Endodermal cell (in vitro differentiated cells): ENCODE measurements around the gene TTC34. TPM values are rescaled to one million over a fixed set of nuclear protein-coding genes. Genes with fewer than 3 reads are reported as not detected.

Experiments used
- DNase-seq: peaks from one replicate; pipeline ENCODE4 v3.0.0-alpha.2; 2017
- H3K27ac ChIP-seq: 2 replicates; pipeline ENCODE4 v1.5.1; 2013; ENCODE audit warnings: mild to moderate bottlenecking, low read depth, low read length, moderate library complexity
- H3K27me3 ChIP-seq: 2 replicates; pipeline ENCODE4 v1.6.1; 2013; ENCODE audit warnings: mild to moderate bottlenecking, low read length, moderate library complexity; ENCODE audit not compliant: insufficient read depth, control insufficient read depth, poor library complexity, severe bottlenecking
- H3K36me3 ChIP-seq: 2 replicates; pipeline ENCODE4 v1.7.0; 2013; ENCODE audit warnings: mild to moderate bottlenecking, low read length, moderate library complexity; ENCODE audit not compliant: control insufficient read depth, insufficient read depth
- H3K4me1 ChIP-seq: one replicate; pipeline ENCODE4 v1.7.0; 2013; ENCODE audit warnings: low read length; ENCODE audit not compliant: control insufficient read depth, insufficient read depth
- H3K4me3 ChIP-seq: 2 replicates; pipeline ENCODE4 v1.5.1; 2013; ENCODE audit warnings: mild to moderate bottlenecking, low read length, moderate library complexity
- H3K9ac ChIP-seq: 2 replicates; pipeline ENCODE4 v1.6.1; 2013; ENCODE audit warnings: mild to moderate bottlenecking, low read length, moderate library complexity; ENCODE audit not compliant: poor library complexity, severe bottlenecking; ENCODE audit errors: extremely low read depth
- H3K9me3 ChIP-seq: 2 replicates; pipeline ENCODE4 v1.6.1; 2013; ENCODE audit warnings: mild to moderate bottlenecking, low read length, moderate library complexity; ENCODE audit not compliant: control insufficient read depth
- H3K27ac Mint-ChIP-seq: 2 replicates; pipeline ENCODE4 v1.8.0; 2020; ENCODE audit warnings: mixed read lengths
- H3K27me3 Mint-ChIP-seq: 2 replicates; pipeline ENCODE4 v1.8.0; 2021; ENCODE audit warnings: mild to moderate bottlenecking, mixed read lengths; ENCODE audit not compliant: insufficient read depth
- H3K36me3 Mint-ChIP-seq: 2 replicates; pipeline ENCODE4 v1.8.0; 2020; ENCODE audit warnings: low read depth, mixed read lengths
- H3K4me1 Mint-ChIP-seq: 2 replicates; pipeline ENCODE4 v1.8.0; 2020; ENCODE audit warnings: mixed read lengths
- H3K4me3 Mint-ChIP-seq: 2 replicates; pipeline ENCODE4 v1.8.0; 2020; ENCODE audit warnings: mild to moderate bottlenecking, moderate library complexity, mixed read lengths
- H3K9me3 Mint-ChIP-seq: 2 replicates; pipeline ENCODE4 v1.8.0; 2020; ENCODE audit warnings: mild to moderate bottlenecking, mixed read lengths
- WGBS, 2 experiments: methylation state at CpG; one replicate each; pipeline versions ENCODE4 v1.1.5 to v1.1.7; 2013; ENCODE audit warnings: missing lambda C conversion rate in 2 of 2, mixed read lengths in 1 of 2; ENCODE audit not compliant: insufficient coverage in 1 of 2, insufficient read length in 1 of 2; 5-methylcytosine and 5-hydroxymethylcytosine counted together
- total RNA-seq, 2 donors: library from RNA; stranded (reverse); fragmentation: NEBNext Ultra II Directional in 1 of 2; extraction: Animal tissue kit (Norgen Biotek cat#: 25700) in 1 of 2; gene quantifications; 2 replicates in 1 of 2; 3 replicates in 1 of 2; pipeline ENCODE4 v1.2.1, GENCODE V29; 2021
- TF ChIP-seq, protein P1 (sequence below): fragments of 200-600 bp; sonication (generic); conservative IDR thresholded peaks from 2 replicates; pipeline ENCODE4 v1.5.0; 2021; ENCODE audit warnings: antibody characterized with exemption, mild to moderate bottlenecking

TTC34 gene
- total RNA-seq, 2 donors from 2014 or later = 2.4 to 3.1 TPM

DNA sequence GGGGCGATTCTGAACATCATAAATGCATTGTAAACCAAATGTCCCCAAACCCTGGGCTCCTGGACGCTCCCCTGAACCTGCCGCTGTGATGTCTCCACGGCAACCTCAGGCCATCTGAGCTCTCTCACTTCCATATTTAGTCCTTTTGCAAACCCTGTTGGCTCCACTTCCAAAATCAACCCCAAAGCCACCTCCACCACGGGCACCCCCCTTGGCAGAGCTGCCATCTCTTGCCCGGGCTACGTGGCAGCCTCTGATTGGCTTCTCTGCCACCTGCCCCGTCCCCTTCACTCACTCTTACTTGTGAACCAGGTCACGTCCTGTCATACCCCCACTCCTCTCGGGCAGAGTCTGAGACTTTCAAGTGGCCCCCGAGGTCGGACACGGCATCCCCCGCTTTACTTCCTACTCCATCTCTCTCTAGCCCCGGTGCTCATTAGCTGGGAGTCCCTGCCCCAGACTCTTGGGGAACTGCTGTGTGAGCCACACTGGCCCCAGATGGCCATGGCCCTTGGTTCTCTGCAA is 199.1 kb downstream of the TTC34 start:
- Histone ChIP-seq H3K4me1 (no peaks in the 10 kb centered on the region), H3K27me3 (no peaks in the 10 kb centered on the region), H3K36me3 (no peaks in the 10 kb centered on the region), H3K9ac (no peak overlapping the region), H3K4me3 (no peak overlapping the region), H3K9me3 (no peaks in the 10 kb centered on the region), H3K27ac (no peak overlapping the region)
- H3K27ac Mint-ChIP-seq = no peak overlapping the region
- peaks cover under 1% of the 10 kb centered on the region for H3K4me1 Mint-ChIP-seq
- H3K36me3 Mint-ChIP-seq = no peaks in the 10 kb centered on the region
- no peak overlapping the region for H3K4me3 Mint-ChIP-seq
- peaks cover 7% of the 10 kb centered on the region for H3K9me3 Mint-ChIP-seq
- WGBS, 2 experiments = 83 to 86% methylated on average over 11 to 15 of the region's 15 CpGs
- peak; percentile 35 for DNase-seq
- peaks cover 2% of the 10 kb centered on the region for H3K27me3 Mint-ChIP-seq
- TF ChIP-seq, protein P1, sequence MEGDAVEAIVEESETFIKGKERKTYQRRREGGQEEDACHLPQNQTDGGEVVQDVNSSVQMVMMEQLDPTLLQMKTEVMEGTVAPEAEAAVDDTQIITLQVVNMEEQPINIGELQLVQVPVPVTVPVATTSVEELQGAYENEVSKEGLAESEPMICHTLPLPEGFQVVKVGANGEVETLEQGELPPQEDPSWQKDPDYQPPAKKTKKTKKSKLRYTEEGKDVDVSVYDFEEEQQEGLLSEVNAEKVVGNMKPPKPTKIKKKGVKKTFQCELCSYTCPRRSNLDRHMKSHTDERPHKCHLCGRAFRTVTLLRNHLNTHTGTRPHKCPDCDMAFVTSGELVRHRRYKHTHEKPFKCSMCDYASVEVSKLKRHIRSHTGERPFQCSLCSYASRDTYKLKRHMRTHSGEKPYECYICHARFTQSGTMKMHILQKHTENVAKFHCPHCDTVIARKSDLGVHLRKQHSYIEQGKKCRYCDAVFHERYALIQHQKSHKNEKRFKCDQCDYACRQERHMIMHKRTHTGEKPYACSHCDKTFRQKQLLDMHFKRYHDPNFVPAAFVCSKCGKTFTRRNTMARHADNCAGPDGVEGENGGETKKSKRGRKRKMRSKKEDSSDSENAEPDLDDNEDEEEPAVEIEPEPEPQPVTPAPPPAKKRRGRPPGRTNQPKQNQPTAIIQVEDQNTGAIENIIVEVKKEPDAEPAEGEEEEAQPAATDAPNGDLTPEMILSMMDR = no peak

GRCh38 chr1:2601721-2602303 is 199.7 kb downstream of the TTC34 start:
- no peaks in the 10 kb centered on the region for H3K36me3 ChIP-seq
- H3K27me3 ChIP-seq = no peaks in the 10 kb centered on the region
- WGBS, 2 experiments = 82 to 88% methylated on average over 13 to 18 of the region's 18 CpGs
- no peaks in the 10 kb centered on the region for H3K9me3 ChIP-seq
- Mint-ChIP-seq H3K27me3 (peaks cover 2% of the 10 kb centered on the region), H3K4me3 (no peak overlapping the region), H3K36me3 (no peaks in the 10 kb centered on the region), H3K4me1 (peaks cover 2% of the 10 kb centered on the region), H3K9me3 (peaks cover 7% of the 10 kb centered on the region), H3K27ac (no peak overlapping the region)
- no peak overlapping the region for H3K4me3 ChIP-seq
- no peaks in the 10 kb centered on the region for H3K4me1 ChIP-seq
- TF ChIP-seq, protein P1 = no peak
- DNase-seq = peak; percentile 32
- no peak overlapping the region for H3K27ac ChIP-seq
- no peak overlapping the region for H3K9ac ChIP-seq

DNA sequence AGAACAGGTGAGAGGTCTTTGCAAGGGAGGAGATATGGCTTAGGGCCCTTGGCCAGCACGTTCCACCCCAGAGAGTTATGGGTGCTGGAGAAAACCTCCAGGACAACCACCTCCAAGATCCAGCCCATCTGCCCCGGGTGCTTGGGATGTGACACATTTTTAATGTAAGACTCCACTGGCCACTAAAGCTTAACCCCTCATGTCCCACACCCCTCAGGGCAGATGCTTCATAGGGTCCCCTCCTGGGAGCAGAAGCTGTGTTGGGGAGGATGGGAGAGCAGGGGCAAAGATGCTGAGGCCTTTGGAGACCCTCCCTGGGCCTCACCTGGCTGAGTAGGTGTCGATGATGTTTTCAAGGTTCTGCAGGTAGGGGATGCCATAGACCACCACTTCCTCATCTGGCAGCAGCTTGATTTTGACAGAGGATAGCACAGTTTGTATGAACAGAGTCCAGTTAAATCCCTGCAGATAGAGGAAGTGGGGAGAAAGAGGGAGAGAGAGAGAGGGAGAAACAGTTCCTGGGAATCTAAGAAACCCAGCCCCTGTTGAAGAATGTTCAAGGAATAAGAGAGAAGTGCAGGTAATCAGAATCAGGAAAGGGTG is 203.1 kb downstream of the TTC34 start:
- peak; percentile 40 for DNase-seq
- Mint-ChIP-seq H3K36me3 (no peaks in the 10 kb centered on the region), H3K27ac (no peak overlapping the region), H3K4me1 (peaks cover 2% of the 10 kb centered on the region), H3K9me3 (peaks cover 7% of the 10 kb centered on the region), H3K27me3 (peaks cover 2% of the 10 kb centered on the region), H3K4me3 (no peak overlapping the region)
- Histone ChIP-seq H3K27ac (no peak overlapping the region), H3K4me1 (no peaks in the 10 kb centered on the region), H3K9ac (no peak overlapping the region), H3K9me3 (no peaks in the 10 kb centered on the region), H3K27me3 (no peaks in the 10 kb centered on the region), H3K36me3 (no peaks in the 10 kb centered on the region), H3K4me3 (no peak overlapping the region)
- TF ChIP-seq, protein P1 = peak; percentile 30
- 77 to 100% methylated on average over 1 to 3 of the region's 3 CpGs for WGBS, 2 experiments
